22Rv1 (cell line): ENCODE data around the gene DNER.

Experiments
- ZFX ChIP-seq: fragments of 450-650 bp; IDR thresholded peaks from 2 replicates; pipeline ENCODE4 v1.6.1; 2017; ENCODE audit warnings: antibody characterized with exemption, borderline replicate concordance
- TF ChIP-seq, protein P1 (sequence below): fragments of 450-650 bp; IDR thresholded peaks from 2 replicates; pipeline ENCODE4 v1.5.1; 2017; ENCODE audit warnings: mild to moderate bottlenecking

GRCh38 chr2:229474125-229474524, 240.2 kb downstream of the DNER start:
- TF ChIP-seq, protein P1, sequence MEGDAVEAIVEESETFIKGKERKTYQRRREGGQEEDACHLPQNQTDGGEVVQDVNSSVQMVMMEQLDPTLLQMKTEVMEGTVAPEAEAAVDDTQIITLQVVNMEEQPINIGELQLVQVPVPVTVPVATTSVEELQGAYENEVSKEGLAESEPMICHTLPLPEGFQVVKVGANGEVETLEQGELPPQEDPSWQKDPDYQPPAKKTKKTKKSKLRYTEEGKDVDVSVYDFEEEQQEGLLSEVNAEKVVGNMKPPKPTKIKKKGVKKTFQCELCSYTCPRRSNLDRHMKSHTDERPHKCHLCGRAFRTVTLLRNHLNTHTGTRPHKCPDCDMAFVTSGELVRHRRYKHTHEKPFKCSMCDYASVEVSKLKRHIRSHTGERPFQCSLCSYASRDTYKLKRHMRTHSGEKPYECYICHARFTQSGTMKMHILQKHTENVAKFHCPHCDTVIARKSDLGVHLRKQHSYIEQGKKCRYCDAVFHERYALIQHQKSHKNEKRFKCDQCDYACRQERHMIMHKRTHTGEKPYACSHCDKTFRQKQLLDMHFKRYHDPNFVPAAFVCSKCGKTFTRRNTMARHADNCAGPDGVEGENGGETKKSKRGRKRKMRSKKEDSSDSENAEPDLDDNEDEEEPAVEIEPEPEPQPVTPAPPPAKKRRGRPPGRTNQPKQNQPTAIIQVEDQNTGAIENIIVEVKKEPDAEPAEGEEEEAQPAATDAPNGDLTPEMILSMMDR, result no peak
- TF ChIP-seq ZFX, result no peak
